GM12878 (cell line): ENCODE measurements around the gene ADAM20. TPM values are rescaled to one million over a fixed set of nuclear protein-coding genes. Genes with fewer than 3 reads are reported as not detected.

Experiments used
- ASH2L ChIP-seq: fragments of 300-600, 200-600 bp; sonication (generic); IDR thresholded peaks from 2 replicates; pipeline ENCODE4 v1.6.1; 2017; ENCODE audit warnings: low read depth, mild to moderate bottlenecking, borderline replicate concordance
- CBX5 ChIP-seq: sonication (generic); IDR thresholded peaks from 2 replicates; pipeline ENCODE4 v1.6.1; 2016; ENCODE audit warnings: low read depth, moderate library complexity, mild to moderate bottlenecking, inconsistent platforms
- CHD1 ChIP-seq: IDR thresholded peaks from 2 replicates; pipeline ENCODE4 v1.6.1; 2012; ENCODE audit warnings: low read depth, low read length, improper control_type of control experiment
- DPF2 ChIP-seq: fragments of 450-650 bp; IDR thresholded peaks from 2 replicates; pipeline ENCODE4 v1.6.1; 2017; ENCODE audit warnings: mild to moderate bottlenecking
- EP300 ChIP-seq, 2 experiments: fragments of 150-350 bp in 1 of 2; IDR thresholded peaks; 2 replicates each; pipeline ENCODE4 v1.6.1; 2011 to 2012; ENCODE audit warnings: low read depth in 2 of 2, low read length in 2 of 2, borderline replicate concordance in 1 of 2, improper control_type of control experiment in 1 of 2, inconsistent platforms in 1 of 2; ENCODE audit not compliant: control insufficient read depth in 1 of 2
- ETV6 ChIP-seq, 2 experiments: fragments of 450-650 bp in 1 of 2; IDR thresholded peaks in 1 of 2; conservative IDR thresholded peaks in 1 of 2; 2 replicates each; pipeline ENCODE4 v1.6.1; 2014; ENCODE audit warnings: antibody characterized with exemption in 1 of 2, borderline replicate concordance in 1 of 2, low read depth in 1 of 2, mild to moderate bottlenecking in 1 of 2, moderate library complexity in 1 of 2
- FOS ChIP-seq: IDR thresholded peaks from 3 replicates; pipeline ENCODE4 v1.6.1; 2011; ENCODE audit warnings: borderline replicate concordance; ENCODE audit not compliant: insufficient read length; ENCODE audit errors: extremely low read depth
- FOXM1 ChIP-seq: IDR thresholded peaks from 2 replicates; pipeline ENCODE4 v1.6.1; 2012; ENCODE audit warnings: low read depth, mild to moderate bottlenecking, inconsistent platforms, low read length, moderate library complexity
- IRF5 ChIP-seq: fragments of 450-650 bp; IDR thresholded peaks from 2 replicates; pipeline ENCODE4 v1.6.1; 2017; ENCODE audit warnings: borderline replicate concordance
- MEF2B ChIP-seq: fragments of 450-650 bp; IDR thresholded peaks from 2 replicates; pipeline ENCODE4 v1.6.1; 2018; ENCODE audit warnings: mild to moderate bottlenecking, moderate library complexity; ENCODE audit not compliant: partially characterized antibody, poor library complexity, severe bottlenecking
- MTA2 ChIP-seq: fragments of 450-650 bp; IDR thresholded peaks from 2 replicates; pipeline ENCODE4 v1.6.1; 2016; ENCODE audit warnings: low read depth, mild to moderate bottlenecking, moderate library complexity
- POLR2AphosphoS5 ChIP-seq: IDR thresholded peaks from 2 replicates; pipeline ENCODE4 v1.6.1; 2011; ENCODE audit warnings: mild to moderate bottlenecking, low read length, inconsistent platforms
- RFX5 ChIP-seq: IDR thresholded peaks from 2 replicates; pipeline ENCODE4 v1.6.1; 2011; ENCODE audit warnings: low read depth, low read length, improper control_type of control experiment
- SMAD5 ChIP-seq: IDR thresholded peaks from 2 replicates; pipeline ENCODE4 v1.6.1; 2016; ENCODE audit warnings: antibody characterized with exemption, low read depth
- SMC3 ChIP-seq: IDR thresholded peaks from 2 replicates; pipeline ENCODE4 v1.6.1; 2011; ENCODE audit warnings: low read length, improper control_type of control experiment, borderline replicate concordance
- SPI1 ChIP-seq: IDR thresholded peaks from 2 replicates; pipeline ENCODE4 v1.6.1; 2011; ENCODE audit warnings: low read depth, mild to moderate bottlenecking, low read length, moderate library complexity, borderline replicate concordance; ENCODE audit not compliant: insufficient read depth
- USF1 ChIP-seq: IDR thresholded peaks from 2 replicates; pipeline ENCODE4 v1.6.1; 2011; ENCODE audit warnings: borderline replicate concordance, low read depth, mild to moderate bottlenecking, moderate library complexity, mixed read lengths, low read length; ENCODE audit not compliant: insufficient read depth; ENCODE audit errors: extremely low read length
- ZBTB33 ChIP-seq: fragments of 450-650 bp; IDR thresholded peaks from 2 replicates; pipeline ENCODE4 v1.6.1; 2017; ENCODE audit warnings: mild to moderate bottlenecking
- ZBTB40 ChIP-seq: fragments of 450-650 bp; IDR thresholded peaks from 2 replicates; pipeline ENCODE4 v1.6.1; 2016; ENCODE audit warnings: mild to moderate bottlenecking, moderate library complexity, borderline replicate concordance
- ZZZ3 ChIP-seq: IDR thresholded peaks from 2 replicates; pipeline ENCODE4 v1.6.1; 2011; ENCODE audit warnings: low read depth; ENCODE audit not compliant: control insufficient read depth, insufficient read length
- polyA plus RNA-seq, 11 experiments: library from polyadenylated mRNA; depleted of rRNA in 4 of 11; unstranded in 6 of 11; stranded (reverse) in 5 of 11; fragments of >200 nt; fragmentation: Nextera tagmentation in 4 of 11; fragmentation: Illumina TruSeq in 1 of 11; extraction: Ambion mirVana in 4 of 11; extraction: Trizol in 1 of 11; gene quantifications; 1 replicate in 1 of 11; 2 replicates in 10 of 11; pipeline versions ENCODE4 v1.2.1 to v1.2.3, GENCODE V29; 2011 to 2016; ENCODE audit warnings: inconsistent platforms in 2 of 11, missing spikeins in 2 of 11, low read depth in 1 of 11
- total RNA-seq, 4 experiments: library from RNA; depleted of rRNA in 3 of 4; stranded (reverse); fragments of >200 nt in 3 of 4; fragmentation: Illumina TruSeq in 1 of 4; extraction: Trizol in 1 of 4; gene quantifications; 2 replicates each; pipeline versions ENCODE4 v1.2.1 to v1.2.3, GENCODE V29; 2013 to 2021

ADAM20 gene
- total and polyA plus RNA-seq, 10 of the 15 experiments (the other 5 are each of a cell fraction or from before 2014, with no cell fraction given), result 0.04 to 0.34 (median 0.10) TPM; not detected in 3

- TF ChIP-seq MEF2B (no peak), ZZZ3 (no peak), ZBTB33 (no peak), SMC3 (no peak), ASH2L (no peak), SMAD5 (no peak), FOS (no peak), FOXM1 (peak; percentile 34; the same call in 1 of the 2 replicates), CHD1 (no peak), MTA2 (peak; percentile 54; the same call in 1 of the 2 replicates), CBX5 (no peak), ZBTB40 (no peak), IRF5 (no peak), ETV6 (conservative IDR thresholded peaks at IDR 0.05 in 1 of 2, IDR thresholded peaks at IDR 0.05 in 1 of 2; ENCODE audit: borderline replicate concordance in 1 of 2, low read depth in 1 of 2) (no peak), POLR2AphosphoS5 (no peak), SPI1 (no peak), USF1 (no peak), RFX5 (no peak), DPF2 (no peak), EP300 (IDR thresholded peaks at IDR 0.05; ENCODE audit: borderline replicate concordance in 1 of 2, control insufficient read depth in 1 of 2, low read depth in 2 of 2, low read length in 2 of 2) (peak in 1 of 2 experiments; percentile 67; a peak in 2 of 4 replicates)
Measured at GRCh38 chr14:70473825-70474224, 61.0 kb downstream of the ADAM20 start (continued).
